Brain pericyte (primary cell): ENCODE data around the gene SESTD1.

Source experiments
- DNase-seq: peaks from one replicate; pipeline ENCODE4 v3.0.0-alpha.2; 2012; ENCODE audit warnings: low read depth, low spot score

Gene SESTD1

DNA sequence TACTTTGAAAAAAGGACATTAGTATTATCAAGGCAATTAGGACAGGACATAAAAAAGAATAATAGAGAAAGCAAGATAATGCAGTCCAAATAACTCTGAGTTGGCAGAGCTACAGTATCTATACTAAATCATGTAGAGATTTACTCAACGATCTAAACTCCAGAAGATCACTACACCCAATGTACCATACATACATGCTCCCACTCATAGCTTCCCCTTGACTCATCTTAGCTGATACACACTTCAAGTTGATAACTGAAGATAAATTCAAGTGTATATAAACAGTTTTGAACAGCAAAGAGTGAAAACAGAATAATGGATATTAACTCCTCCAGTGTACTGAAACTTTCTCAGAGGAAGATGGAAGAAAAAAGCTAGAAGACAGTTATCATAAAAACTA, 78.5 kb downstream of the SESTD1 start:
- no peak for DNase-seq

- no peak for DNase-seq
Observed at GRCh38 chr2:179184610-179185009, 80.0 kb downstream of the SESTD1 start.

DNA sequence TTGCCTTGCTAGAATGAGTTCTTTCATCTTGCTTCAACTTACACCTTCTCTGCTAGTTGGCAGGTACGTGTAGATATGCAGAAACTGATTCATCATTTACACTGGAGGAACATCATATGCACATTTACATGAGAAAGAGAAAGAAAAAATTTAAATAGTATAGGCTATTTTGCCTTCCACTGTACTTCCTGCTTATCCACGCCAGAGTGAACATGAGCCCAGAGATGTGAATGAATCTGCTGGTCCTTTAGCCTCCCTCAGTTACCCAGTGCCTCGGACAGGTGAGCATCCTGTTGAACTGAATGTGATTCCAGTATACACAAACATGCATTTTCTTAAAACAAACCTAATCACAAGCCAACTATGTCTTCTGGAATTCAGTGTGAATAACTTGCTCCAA, 83.6 kb downstream of the SESTD1 start:
- DNase-seq: no peak

- no peak for DNase-seq
Observed at GRCh38 chr2:179180242-179180641, 84.4 kb downstream of the SESTD1 start.

- DNase-seq: no peak
Observed at GRCh38 chr2:179179719-179180118, 84.9 kb downstream of the SESTD1 start.

DNA sequence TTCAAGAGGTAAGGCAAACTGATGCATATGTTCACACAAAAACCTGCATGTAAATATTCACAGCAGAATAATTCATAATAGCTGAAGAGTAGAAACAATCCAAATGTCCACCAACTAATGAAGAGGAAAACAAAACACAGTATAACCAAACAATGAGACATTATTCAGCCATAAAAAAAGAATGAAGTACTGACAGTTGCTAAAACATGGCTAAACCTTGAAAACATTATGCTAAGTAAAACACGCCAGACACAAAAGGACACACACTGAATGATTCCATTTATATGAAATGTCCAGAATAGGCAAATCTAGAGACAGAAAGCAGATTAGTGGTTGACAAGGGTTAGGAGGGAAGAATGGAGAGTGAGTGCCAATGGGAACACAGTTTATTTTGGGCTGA, 86.9 kb downstream of the SESTD1 start:
- no peak for DNase-seq

- no peak for DNase-seq
Observed at GRCh38 chr2:179174240-179174639, 90.4 kb downstream of the SESTD1 start.

- DNase-seq: no peak
Observed at GRCh38 chr2:179172894-179173293, 91.7 kb downstream of the SESTD1 start.

GRCh38 chr2:179171371-179171770, 93.3 kb downstream of the SESTD1 start:
- DNase-seq: no peak

GRCh38 chr2:179170901-179171300, 93.7 kb downstream of the SESTD1 start:
- no peak for DNase-seq

GRCh38 chr2:179165356-179166000, 99.2 kb downstream of the SESTD1 start:
- DNase-seq: no peak

DNA sequence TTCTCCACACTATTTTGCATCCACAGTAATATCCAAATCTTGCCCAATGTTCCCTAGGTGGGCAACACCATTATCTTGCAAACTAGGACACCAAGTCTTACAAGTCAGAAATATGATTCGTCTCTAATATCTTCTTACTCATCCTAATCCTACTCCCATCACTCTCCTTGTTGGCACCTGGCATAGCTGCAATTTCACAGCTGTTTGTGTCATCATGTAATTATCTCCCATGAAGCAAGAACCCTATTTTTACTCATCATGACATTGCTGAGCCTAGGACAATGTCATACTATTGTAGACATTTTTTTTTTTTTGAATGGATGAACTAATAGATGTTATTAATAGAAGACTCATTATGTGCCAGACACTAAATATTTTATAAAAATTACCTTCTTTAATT, 123.4 kb downstream of the SESTD1 start:
- DNase-seq: no peak

DNA sequence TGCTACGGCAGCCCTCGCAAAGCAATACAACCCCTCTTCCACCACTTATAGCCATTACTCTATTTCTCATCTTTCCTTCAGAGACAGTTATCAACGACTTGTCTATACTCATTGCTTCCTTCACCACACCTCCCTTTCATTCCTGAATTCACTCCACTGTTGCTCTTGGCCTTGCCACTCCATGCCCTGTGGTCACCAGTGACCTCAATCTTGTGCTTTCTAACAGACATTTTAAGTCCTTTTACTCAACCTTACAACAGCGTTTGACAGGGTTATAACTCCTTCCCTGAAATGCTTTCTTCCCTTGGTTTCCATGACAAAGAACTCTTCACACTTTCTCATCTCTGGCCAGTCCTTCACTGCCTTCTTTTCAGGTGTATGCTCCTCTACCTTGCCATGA, 124.1 kb downstream of the SESTD1 start:
- no peak for DNase-seq

- no peak for DNase-seq
Observed at GRCh38 chr2:179139506-179139905, 125.1 kb downstream of the SESTD1 start.

GRCh38 chr2:179137200-179137759, 127.4 kb downstream of the SESTD1 start:
- no peak for DNase-seq

- DNase-seq: no peak
Observed at GRCh38 chr2:179133016-179133415, 131.6 kb downstream of the SESTD1 start.

DNA sequence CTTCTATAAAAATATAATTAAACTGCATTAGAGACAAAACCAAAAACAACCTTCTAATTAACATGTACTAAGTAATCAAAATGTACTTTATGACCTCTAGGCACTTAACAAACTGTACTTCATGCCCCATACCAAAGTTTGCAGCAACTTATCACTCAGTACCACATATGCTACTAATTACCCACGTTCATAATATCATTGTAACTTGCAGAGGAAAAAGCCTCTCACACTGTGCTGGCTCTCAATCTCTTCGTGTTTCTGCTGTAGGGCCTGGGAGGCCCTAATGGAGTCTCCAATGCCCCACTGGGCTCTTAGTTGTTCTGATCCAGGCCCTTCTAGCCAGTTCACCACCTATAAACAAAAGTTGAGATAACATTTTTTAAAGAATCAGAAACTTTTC, 132.6 kb downstream of the SESTD1 start:
- DNase-seq: no peak

DNA sequence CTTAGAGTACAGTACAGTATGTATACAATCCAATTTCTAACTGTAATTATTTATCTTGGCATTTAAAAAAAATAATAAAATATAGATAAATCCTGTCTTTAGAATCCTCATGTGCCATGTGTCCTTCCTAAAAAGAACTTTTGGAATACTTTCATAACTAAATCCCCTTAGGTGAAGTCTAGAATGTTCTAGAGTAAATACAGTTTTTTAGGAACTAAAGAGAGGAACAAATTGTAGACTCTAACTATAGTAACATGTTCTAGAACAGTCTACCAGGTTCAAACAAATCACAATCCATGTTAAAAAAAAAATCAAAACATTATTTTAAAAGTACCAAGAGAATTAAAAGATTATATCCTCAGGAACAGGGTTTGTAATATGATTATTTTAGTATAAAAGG, 134.1 kb downstream of the SESTD1 start:
- DNase-seq: no peak

DNA sequence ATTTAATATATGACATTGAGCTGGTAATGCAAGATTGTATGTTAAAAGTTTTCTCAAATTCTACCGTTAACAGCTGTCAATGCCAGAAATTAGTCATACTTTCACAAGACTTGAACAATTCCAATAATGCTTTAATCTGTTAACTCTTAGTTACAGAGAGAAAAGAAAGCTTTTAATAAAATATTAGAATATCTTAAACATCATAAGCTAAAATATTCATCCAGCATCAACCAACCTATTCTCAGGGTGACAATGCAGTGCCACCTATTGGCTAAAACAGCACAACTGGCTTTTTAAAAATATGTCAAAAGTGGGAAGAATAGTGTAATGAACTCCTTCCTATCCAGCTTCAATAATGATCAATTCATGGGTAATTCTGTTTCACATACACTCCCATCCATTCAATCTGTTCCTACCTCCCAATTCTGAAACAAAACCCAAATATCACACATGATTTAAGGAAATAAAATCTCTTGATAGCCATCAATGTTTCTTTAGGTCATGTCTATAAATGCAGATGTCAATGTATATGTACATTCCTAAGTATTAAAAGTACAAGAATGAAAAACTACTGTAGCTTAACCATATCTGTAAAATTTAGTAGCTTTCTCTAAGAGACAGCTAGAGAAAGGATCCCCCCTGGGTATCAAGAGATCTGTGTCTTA, 134.9 kb downstream of the SESTD1 start:
- DNase-seq: no peak

DNA sequence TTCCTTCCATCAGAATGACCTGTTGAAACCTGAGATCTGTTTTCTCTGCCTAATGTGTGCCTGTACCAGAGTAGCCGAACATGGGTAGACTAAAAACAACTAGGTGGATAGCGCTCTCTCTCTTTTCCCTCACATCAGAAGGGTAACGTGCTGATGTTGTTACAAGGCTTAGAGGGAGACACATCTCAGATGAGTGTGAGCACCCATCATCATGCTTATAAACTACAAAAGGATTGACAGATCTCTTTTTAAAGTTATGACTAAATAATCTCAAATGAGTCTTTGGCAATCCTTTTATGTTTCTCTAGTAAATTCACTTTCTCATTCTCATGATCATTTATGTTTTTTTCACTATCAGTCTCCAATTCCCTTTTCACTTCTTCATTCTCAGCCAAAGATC, 139.2 kb downstream of the SESTD1 start:
- DNase-seq: no peak

DNA sequence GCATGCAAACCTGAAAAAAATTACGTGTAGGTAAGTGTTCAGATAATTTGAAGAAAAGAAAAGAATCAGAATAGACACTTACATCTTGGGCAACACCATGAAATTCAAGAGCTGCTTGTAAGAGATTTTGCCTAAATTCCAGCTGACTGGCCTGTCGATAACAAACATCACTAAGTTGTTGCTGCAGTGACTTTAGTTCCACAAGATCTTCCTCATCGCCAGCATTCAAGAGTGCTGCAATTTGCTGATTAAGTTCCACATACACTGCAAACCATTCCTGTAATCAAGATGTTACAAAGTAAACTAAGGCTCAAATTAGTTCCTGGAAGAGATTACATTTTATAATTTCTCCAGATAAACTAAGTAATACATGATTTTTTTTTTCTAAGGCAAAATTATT, 140.3 kb downstream of the SESTD1 start:
- no peak for DNase-seq

DNA sequence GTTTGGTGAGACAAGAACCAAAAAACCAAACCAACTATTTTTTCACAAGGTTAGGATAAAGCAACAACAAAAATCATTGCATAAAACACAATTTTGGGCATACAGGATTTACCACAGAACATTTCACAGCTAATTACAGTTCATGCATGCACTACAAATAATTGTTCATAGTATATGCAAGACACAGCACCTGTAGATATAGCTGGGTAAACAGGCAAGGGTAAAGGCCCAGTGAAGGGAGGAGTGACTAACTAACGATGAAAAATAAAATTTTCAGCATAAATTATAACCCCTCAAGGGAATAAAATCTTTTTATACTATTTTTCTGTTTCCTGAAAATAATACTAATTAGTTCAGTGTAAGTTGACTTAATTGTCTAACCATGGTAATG, 141.4 kb downstream of the SESTD1 start:
- no peak for DNase-seq

DNA sequence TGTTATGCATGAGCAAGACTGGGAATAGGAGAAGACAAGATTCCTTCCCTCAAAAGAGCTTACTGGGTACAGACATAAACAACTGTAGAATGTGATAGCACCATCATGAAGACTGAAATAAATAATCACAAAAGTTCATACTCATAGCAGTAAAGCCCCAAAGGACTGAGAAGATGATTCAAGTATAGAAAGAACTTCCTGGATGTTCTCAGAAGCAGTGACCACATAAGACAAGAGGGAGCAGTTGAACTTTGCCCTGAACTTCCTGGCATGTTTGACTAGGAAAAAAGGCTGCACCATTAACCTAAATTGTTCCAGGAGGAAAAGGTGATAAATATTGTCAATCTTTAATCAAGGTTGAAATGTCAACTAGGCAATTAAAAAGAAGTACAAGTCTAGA, 156.9 kb downstream of the SESTD1 start:
- DNase-seq: no peak
